ENCODE results near the gene HCK. TPM values are rescaled to one million over a fixed set of nuclear protein-coding genes. Genes with fewer than 3 reads are reported as not detected.

HCK gene
- polyA plus RNA-seq (ENCODE audit: insufficient read length in 4 of 4) = 1 to 10 TPM; 1.9 to 3.0 (median 2.4) TPM

DNA sequence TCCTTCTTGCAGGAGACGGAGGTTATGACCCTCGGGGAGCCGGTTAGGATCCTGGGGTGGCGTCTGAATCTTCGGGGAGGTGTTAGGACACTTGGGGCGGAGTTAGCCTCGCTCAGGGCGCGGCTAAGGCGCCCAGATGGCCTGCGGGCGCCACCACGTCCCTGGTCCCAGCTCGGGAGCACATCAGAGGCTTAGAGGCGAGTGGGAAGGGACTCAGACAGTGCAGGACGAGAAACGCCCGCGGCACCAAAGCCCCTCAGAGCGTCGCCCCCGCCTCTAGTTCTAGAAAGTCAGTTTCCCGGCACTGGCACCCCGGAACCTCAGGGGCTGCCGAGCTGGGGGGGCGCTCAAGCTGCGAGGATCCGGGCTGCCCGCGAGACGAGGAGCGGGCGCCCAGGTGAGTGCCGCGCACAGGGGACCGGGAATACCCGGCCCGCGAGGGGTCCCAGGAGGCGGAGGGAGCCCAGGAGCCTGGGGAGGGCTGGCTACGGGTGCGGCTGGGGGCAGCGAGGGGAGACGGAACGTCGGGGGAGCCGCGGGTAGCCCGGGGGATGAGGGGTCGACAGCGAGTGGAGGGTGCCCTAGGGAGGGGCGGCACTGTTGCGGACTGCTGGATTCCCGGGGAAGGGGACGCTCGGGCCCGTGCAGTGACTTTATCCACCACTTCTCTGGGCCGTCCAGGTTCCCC is at the start of gene HCK:
Gene HCK (plus strand): TSS at position 153 of the 688 bp plus-strand sequence.
- no peak for DNase-seq (ENCODE audit: low read depth in 4 of 4, low spot score in 2 of 4)

DNA sequence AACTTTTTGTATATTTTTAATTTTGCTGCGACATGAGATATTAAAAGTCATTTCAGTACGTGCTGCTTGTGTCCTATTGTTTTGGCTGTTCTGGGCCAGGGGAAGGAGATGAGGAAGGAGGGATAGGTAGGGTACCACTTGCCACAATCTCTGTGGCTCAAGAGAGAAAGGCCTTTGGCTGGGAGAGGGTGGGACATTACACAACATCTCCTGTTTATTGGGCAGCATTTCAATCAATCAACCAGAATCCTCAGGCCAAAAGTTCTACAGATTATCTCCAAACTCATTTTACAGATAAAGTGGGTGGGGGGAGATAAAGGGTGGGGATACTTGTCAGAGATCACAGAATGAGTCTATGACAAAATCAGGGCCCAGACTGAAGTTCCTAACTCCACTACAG is 48.7 kb upstream of the HCK start:
- DNase-seq (ENCODE audit: low read depth in 4 of 4, low spot score in 2 of 4) = no peak

DNA sequence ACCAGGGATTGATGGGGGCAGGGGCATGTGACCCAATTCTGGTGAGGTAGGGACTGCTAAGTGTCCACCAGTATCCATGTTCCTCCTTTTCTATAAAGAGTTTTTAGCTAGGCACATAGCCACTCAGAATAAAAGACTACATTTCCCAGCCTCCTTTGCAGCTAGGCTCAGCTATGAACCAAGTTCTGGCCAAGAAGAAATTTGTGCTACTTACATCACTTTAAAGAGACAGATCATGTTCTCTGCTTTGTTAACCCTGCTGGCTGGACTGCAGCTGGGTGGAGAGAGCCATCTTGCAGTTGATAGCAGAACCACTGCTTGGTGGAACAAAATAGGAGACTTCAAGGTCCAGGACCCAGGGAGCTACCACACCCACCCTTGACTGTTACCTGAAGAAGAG is 47.1 kb upstream of the HCK start:
- DNase-seq (ENCODE audit: low read depth in 4 of 4, low spot score in 2 of 4) = no peak

DNA sequence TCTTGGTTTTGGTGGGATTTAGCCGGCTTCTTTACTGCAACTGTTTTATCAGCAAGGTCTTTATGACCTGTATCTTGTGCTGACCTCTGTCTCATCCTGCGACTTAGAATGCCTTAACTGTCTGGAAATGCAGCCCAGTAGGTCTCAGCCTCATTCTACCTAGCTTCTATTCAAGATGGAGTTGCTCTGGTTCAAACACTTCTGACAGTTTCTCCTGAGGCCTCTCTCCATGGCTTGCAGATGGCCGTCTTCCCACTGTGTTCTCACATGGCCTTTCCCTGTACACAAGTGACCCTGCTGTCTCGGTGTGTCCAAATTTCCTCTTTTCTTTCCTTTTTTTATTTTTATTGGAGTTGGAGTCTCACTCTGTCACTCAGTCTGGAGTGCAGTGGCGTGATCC is 46.0 kb upstream of the HCK start:
- no peak for DNase-seq (ENCODE audit: low read depth in 4 of 4, low spot score in 2 of 4)

DNA sequence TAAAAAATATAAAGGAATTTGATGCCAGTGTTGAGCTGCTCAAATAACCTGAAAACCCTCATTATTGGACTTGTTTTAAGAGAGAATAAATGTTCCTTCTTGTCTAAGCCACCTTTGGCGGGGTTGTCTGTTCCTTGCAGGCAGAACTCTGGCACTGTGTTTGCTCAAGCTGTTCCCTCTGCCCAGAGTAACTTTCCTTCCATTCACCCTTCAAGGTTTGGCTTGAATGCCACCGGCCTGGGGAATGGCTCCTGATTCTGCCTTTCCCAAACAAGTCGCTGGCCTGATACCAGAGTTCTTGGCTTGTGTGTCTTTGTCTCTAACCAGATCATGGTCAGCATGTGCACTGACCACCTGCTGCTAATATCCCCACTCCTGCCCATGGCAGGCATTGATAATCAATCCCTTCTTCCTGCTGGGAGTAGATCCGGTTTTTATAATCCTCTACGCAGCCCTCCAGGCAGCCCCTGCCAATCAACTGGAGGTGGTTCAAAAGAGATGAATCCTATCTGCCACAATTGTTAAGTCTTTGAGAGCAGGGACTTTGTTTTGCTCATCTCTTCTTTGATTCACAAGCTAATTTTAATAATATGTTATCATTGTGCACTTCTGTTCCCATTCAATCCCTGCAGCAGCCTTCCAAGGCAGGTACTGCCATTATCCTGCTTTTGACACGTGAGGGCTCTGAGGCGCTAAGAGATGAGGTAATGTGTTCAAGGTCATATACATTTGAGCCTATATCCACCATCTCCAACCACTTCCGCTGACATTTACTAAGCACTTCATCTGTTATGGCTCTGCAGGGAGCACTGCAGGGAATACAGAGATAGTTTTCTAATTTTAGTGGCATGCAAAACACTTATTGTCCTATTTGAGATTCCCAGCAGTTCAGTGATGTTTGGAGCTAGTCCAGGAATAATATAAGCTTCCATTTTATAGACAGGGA is 44.9 kb upstream of the HCK start:
- no peak for DNase-seq (ENCODE audit: low read depth in 4 of 4, low spot score in 2 of 4)

DNA sequence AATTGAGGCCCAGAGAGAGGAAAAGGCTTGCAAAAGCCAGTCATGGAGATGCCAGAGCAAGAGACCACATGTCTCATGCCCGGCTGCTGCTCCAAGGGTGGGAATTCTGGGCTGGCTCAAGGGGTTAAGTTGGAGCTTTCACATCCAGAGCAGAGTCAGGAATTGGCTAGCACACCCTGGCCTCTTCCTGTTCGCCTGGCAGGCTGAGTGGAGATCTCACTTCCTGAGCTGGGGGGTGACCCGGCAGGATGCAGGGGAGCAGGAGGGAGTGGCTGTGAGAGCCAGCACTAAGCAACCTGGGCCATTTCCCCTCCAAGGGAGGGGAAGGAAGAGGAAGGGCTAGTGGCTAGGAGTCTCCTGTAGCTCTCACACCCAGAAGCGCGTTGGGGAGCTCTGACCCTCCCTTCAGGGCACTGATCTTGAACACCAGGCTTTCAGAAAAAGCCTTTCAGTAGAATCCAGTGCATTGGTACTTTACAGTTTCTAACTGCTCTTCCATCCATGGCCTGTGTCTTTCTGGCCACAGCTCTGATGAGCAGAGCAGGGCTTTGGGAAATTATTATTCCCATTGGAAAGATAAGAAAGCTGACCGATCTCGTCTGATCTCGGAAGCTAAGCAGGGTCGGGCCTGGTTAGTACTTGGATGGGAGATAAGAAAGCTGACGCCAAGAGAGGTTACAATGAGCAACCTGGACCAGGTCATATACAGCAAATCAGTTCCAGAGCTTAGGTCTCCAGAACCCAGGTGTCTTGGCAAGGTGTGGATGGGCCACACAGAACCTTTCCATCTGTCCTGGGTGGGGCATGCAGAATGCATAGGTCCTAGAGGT is 44.0 kb upstream of the HCK start:
- no peak for DNase-seq (ENCODE audit: low read depth in 4 of 4, low spot score in 2 of 4)

DNA sequence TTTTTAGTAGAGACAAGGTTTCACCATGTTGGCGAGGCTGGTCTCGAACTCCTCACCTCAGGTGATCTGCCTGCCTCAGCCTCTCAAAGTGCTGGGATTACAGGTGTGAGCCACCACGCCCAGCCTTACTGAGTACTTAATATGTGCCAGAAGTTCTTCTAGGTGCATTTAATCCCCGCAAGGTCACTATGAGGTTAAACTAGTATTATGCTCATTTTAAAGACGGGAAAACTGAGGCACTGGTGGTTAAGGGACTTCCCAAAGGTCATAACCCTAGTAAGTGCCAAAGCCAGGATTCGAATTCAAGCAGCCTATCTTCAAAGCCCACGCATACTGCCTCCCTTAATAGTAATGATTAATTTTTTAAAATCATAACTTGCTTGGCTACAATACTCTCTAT is 42.5 kb upstream of the HCK start:
- DNase-seq (ENCODE audit: low read depth in 4 of 4, low spot score in 2 of 4) = no peak

DNA sequence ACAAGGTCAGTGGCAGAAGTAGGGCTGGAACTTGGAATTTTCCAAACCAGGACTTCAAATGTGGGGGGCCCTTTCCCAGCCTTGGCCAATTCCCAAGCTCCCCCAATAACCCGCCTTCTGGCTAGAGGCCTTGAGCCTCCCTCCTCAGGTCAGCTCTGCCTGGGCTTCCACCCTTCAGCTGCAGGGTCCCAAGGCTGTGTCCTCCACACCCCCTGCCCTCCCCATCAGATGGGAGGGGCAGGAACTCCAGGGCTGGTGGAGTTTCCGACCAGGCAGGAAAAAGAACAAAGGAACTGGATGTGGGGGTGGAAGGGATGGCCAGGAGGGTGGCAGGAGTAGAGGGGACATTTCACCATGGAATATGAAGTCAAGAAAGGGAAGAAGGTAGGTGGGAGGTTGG is 41.9 kb upstream of the HCK start, which contains the start of gene CCM2L:
Gene CCM2L (plus strand): TSS at position 338 of the 400 bp plus-strand sequence. CDS start 17 bp downstream, at position 355.
- DNase-seq (ENCODE audit: low read depth in 4 of 4, low spot score in 2 of 4) = no peak

DNA sequence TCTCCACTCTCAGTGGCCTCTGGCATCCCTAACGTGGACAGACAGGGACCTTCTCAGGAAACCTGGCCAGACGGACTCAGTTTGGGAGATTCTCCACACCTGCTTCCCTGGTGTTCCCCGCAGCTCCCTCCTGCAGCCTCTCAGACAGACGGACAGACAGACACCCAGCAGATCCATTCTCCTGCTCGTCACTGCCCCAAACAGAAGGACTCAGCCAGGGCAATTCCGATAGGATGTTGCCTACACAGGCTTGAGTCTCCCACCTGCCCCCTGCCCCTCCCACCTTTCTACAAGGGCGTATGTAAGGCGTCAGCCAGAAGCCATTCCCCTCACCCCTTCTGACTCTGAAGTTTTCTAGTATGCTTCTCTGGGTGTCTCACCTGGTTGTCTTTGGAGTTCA is 41.4 kb upstream of the HCK start:
- no peak for DNase-seq (ENCODE audit: low read depth in 4 of 4, low spot score in 2 of 4)

DNA sequence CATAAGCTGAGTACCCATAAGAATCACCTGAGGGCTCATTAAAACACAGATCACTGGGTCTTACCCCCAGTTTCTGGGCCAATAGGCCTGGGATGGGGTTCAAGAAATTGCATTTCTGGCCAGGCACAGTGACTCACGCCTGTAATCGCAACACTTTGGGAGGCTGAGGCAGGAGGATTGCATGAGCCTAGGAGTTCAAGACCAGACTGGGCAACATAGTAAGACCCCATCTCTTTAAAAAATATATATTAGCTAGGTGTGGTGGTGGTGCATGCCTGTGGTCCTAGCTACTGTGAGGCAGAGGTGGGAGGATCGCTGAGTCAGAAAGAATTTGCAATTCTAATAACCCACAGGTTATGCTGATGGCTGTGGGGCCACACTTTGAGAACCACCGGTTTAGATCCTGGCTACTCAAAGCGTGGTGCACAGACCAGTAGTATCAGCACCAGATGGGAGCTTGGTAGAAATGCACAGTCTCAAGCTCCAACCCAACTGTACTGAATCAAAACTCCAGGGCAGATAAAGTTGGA is 39.8 kb upstream of the HCK start:
- DNase-seq (ENCODE audit: low read depth in 4 of 4, low spot score in 2 of 4) = no peak

DNA sequence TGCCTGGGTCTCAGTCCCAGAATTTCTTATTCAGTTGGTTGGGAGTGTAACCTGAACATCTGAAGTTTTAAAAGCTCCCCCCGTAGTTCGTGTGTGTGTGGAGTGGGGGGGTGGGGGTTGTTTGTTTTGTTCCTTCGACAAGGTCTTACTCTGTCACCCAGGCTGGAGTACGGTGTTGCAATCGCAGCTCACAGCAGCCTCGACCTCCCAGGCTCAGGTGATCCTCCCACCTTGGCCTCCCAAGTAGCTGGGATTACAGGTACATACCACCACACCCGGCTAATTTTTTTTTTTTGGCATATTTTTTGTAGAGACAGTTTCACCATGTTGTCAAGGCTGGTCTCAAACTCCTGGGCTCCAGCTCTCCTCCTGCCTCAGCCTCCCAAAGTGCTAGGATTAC is 38.7 kb upstream of the HCK start:
- no peak for DNase-seq (ENCODE audit: low read depth in 4 of 4, low spot score in 2 of 4)

DNA sequence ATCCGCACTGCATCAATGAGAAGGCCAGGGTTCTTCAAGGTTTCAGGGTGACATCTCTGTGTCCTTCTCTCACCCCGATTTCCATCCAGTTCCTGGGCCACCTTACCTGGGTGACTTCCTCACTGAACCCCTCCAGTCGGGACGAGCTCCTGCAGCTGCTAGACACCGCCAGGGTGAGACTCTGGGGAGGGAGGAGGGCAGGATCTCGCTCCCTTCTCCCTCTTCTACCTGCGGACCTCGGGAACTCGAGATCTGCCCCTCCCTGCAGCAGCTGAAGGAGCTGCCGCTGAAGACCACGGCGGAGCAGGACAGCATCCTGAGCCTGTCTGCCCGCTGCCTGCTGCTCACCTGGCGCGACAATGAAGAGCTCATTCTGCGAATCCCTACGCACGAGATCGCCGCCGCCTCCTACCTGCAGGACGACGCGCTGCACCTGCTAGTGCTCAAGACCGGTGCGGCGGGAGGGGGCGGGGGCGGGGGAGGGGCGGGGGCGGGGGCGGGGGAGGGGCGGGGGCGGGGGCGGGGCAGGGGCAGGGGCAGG is 34.3 kb upstream of the HCK start:
- no peak for DNase-seq (ENCODE audit: low read depth in 4 of 4, low spot score in 2 of 4)

DNA sequence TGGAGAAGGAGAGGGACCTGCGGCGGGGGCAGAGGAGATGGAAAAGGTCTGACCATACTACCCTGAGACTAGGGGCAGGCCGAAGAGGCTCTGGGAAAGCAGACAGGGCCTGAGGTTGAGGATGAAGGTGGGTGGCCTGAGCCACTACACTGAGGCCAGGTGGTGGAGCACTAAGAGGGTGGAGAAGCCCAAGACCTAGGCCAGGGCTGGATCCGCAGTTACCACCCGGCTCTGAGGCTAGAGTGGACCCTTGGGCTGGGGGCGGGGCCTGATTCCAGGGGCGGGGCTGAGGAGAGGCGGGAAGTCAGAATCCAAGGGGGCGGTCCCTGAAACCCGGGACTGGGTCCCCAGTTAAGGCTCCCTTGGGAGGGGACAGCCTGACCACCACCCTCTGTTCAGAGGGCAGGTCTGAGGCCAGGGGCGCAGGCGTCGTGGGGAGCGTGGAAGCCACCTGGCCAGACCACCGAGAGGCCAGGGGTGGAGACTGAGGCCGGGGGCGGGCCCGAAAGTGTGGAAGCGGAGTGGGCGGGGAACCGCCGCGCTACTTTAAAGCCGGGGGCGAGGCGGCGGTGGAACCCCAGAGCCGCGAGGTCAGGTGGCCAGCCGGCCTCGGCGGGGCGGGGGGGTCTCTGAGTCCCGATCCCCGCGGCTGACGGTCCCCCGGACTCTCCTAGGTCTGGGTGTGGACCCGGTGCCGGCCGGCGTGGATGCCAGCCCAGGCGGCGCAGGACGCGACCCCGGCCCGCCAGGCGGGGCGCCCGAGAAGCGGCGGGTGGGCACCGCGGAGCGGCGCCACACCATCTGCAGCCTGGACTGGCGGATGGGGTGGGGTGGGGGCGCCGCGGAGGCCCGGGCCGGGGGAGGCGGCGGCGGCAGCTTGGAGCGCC is 33.5 kb upstream of the HCK start:
- DNase-seq (ENCODE audit: low read depth in 4 of 4, low spot score in 2 of 4) = peak in 2 of 4 donors; percentile 66 to 68

DNA sequence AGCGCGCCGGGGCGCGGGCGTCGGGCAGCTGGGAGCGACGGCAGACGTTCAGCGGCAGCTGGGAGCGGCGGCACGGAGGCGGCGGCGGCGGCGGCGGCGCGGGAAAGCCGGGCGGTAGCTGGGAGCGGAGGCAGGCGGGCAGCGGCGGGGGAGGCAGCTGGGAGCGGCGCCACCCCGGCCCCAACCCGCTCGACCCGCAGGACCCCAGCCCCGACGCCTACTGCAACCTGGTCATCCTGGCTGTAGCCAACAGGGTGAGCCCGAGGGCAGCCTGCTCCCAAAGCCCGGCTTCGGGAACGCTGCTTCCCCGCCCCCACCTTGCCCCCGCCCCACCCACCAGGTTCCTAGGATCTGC is 32.9 kb upstream of the HCK start:
- DNase-seq (ENCODE audit: low read depth in 4 of 4, low spot score in 2 of 4) = no peak

DNA sequence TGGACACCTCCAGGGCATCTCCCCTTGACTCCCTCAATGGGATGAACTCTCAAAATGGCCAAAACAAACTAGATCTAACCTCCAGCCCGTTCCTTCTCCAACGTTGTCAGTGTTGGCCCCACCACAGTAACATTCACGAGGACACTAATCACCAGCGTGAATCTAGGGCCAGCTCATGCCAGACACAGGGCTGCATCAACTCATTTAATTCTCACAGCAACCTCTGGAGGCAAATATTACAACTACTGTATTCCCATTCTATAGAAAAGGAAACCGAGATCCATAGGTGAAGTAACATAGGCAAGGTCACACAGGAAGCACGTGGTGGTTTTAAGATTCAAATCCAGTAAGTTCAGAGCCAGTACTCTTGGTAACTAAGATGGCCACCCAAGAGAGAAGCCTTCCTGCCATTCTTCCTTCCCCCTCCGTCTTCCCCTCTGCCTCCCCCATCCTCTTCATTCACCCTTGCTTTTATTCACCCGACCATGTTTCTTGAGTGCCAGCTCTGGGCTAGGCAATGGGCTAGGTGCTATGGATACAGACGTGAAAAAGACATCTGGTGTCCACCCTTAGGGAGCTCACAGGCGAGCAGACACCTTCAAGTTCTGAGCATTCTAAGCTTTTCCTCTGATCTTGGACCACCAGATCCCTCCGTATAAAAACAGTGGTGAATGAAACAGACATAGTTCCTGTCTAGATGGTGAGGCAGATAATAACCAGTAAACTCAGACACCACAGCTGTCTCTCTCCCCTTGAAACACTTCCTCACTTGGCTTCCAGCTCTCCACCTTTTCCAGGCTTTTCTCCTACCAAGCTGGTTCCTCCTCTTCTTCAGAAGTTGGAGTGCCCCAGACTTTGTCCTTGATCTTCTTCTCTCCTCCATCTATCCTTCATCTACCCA is 32.2 kb upstream of the HCK start:
- DNase-seq (ENCODE audit: low read depth in 4 of 4, low spot score in 2 of 4) = no peak

DNA sequence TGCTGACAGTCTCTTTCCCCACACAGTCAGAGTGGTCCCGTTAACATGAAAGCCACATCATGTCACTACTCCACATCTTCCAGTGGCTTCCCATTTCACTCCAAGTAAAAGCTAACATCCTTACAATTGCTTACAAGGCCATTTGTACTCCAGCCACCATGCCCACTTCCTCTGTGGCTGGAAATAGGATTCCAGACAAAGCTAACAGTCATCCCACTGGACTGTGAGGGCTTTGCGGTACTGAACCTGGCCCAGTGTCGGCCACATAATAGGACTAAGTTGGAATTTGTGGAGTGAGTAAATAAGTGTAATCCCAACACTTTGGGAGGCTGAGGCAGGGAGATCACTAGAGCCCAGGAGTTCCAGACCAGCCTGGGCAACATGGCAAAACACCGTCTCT is 31.0 kb upstream of the HCK start:
- no peak for DNase-seq (ENCODE audit: low read depth in 4 of 4, low spot score in 2 of 4)

DNA sequence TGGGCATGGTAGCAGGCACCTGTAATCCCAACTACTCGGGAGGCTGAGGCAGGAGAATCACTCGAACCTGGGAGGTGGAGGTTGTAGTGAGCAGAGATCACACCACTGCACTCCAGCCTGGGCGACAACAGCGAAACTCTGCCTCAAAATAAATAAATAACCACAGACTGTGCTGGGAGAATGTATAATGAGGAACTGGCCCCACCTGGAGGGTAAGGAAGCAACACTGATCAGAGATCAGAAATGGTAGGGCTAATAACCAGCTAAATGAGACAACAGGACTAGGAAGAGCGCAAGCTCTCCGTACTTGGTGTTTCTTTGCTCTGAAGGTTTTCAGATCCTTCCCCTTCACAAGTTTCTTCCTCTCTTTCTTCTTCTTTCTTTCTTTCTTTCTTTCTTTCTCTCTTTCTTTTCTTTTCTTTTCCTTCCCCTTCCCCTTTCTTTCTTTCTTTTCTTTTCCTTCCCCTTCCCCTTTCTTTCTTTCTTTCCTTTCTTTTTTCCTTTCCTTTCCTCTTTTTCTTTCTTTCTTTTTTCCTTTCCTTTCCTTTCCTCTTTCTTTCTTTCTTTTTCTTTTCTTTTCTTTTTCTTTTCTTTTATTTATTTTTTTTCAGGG is 27.3 kb upstream of the HCK start:
- no peak for DNase-seq (ENCODE audit: low read depth in 4 of 4, low spot score in 2 of 4)

DNA sequence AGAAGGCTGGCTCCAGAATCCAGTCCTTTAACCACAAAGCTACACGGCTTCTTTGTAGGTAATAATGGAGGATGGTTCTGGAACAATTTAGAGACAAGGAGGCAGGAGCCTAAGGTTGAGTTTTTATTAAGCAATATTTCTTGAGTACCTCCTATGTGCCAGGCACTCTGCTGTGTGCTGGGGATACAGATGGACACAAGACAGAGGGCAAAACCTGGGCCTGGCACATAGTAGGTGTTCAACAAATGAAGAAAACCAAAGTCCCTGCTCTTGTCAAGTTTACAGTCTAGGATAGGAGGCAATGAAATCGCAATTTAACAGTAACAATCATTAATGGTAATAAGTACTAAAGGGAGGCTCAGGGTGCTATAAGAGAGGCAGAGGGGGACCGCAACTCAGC is 24.4 kb upstream of the HCK start:
- no peak for DNase-seq (ENCODE audit: low read depth in 4 of 4, low spot score in 2 of 4)

Data from left renal cortex interstitium (tissue), 4 donors.